Neuronal stem cell (in vitro differentiated cells): ENCODE measurements around the gene VTI1A.

ENCODE experiments used
- DNase-seq: peaks from one replicate; pipeline ENCODE4 v3.0.0-alpha.2; 2013; ENCODE audit warnings: low spot score
- H2AFZ ChIP-seq: one replicate; pipeline ENCODE4 v1.6.1; 2013; ENCODE audit warnings: mild to moderate bottlenecking, low read length, inconsistent platforms
- H2AK5ac ChIP-seq: 2 replicates; pipeline ENCODE4 v1.6.1; 2013; ENCODE audit warnings: low read depth, mild to moderate bottlenecking, inconsistent platforms, low read length, moderate library complexity, mixed read lengths
- H2BK120ac ChIP-seq: 2 replicates; pipeline ENCODE4 v1.6.1; 2013; ENCODE audit warnings: low read depth, mild to moderate bottlenecking, inconsistent platforms, low read length, moderate library complexity, mixed read lengths
- H2BK12ac ChIP-seq: one replicate; pipeline ENCODE4 v1.6.1; 2013; ENCODE audit warnings: low read length, inconsistent platforms
- H2BK15ac ChIP-seq: 2 replicates; pipeline ENCODE4 v1.6.1; 2013; ENCODE audit warnings: mild to moderate bottlenecking, low read length, inconsistent platforms, mixed read lengths
- H2BK5ac ChIP-seq: one replicate; pipeline ENCODE4 v1.6.1; 2013; ENCODE audit warnings: inconsistent platforms, mild to moderate bottlenecking, low read length, moderate library complexity
- H3K14ac ChIP-seq: one replicate; pipeline ENCODE4 v1.6.1; 2013; ENCODE audit warnings: low read length, inconsistent platforms
- H3K18ac ChIP-seq: 2 replicates; pipeline ENCODE4 v1.6.1; 2013; ENCODE audit warnings: low read length, inconsistent platforms
- H3K23ac ChIP-seq: 2 replicates; pipeline ENCODE4 v1.6.1; 2013; ENCODE audit warnings: low read depth, mild to moderate bottlenecking, mixed read lengths, low read length, inconsistent platforms; ENCODE audit not compliant: poor library complexity
- H3K27ac ChIP-seq: replicated peaks from 3 replicates; pipeline ENCODE4 v1.5.1; 2013; ENCODE audit warnings: low read length, inconsistent platforms
- H3K27me3 ChIP-seq, 3 experiments: 2 replicates each; pipeline ENCODE4 v1.6.1; 2013; ENCODE audit warnings: low read length in 3 of 3, mild to moderate bottlenecking in 2 of 3, inconsistent platforms in 1 of 3, low read depth in 1 of 3, mixed read lengths in 1 of 3, moderate library complexity in 1 of 3; ENCODE audit not compliant: control insufficient read depth in 3 of 3, insufficient read depth in 3 of 3
- H3K36me3 ChIP-seq, 2 donors: replicated peaks in 1 of 2; 2 replicates each; pipeline ENCODE4 v1.6.1; 2013; ENCODE audit warnings: low read length in 2 of 2; ENCODE audit not compliant: control insufficient read depth in 2 of 2, insufficient read depth in 2 of 2
- H3K4ac ChIP-seq: 2 replicates; pipeline ENCODE4 v1.6.1; 2013; ENCODE audit warnings: inconsistent platforms, mild to moderate bottlenecking, low read length, moderate library complexity
- H3K4me1 ChIP-seq, 2 donors: 1 replicate in 1 of 2; 2 replicates in 1 of 2; pipeline ENCODE4 v1.6.1; 2013; ENCODE audit warnings: low read length in 2 of 2, low read depth in 1 of 2; ENCODE audit not compliant: control insufficient read depth in 2 of 2, insufficient read depth in 1 of 2
- H3K4me2 ChIP-seq: one replicate; pipeline ENCODE4 v1.6.1; 2013; ENCODE audit warnings: mild to moderate bottlenecking, low read length, inconsistent platforms; ENCODE audit not compliant: insufficient read depth, poor library complexity, severe bottlenecking
- H3K4me3 ChIP-seq, 2 donors: 2 replicates each; pipeline ENCODE4 v1.5.1; 2013; ENCODE audit warnings: low read length in 2 of 2, mild to moderate bottlenecking in 2 of 2, inconsistent platforms in 1 of 2, moderate library complexity in 1 of 2
- H3K79me1 ChIP-seq: one replicate; pipeline ENCODE4 v1.6.1; 2013; ENCODE audit warnings: low read depth, mild to moderate bottlenecking, inconsistent platforms, low read length, moderate library complexity
- H3K9ac ChIP-seq: one replicate; pipeline ENCODE4 v1.6.1; 2013; ENCODE audit warnings: mild to moderate bottlenecking, low read depth, low read length, inconsistent platforms; ENCODE audit not compliant: poor library complexity
- H3K9me3 ChIP-seq, 2 donors: replicated peaks in 1 of 2; 2 replicates each; pipeline versions ENCODE3 to v1.6.1; 2013; ENCODE audit warnings: low read length in 2 of 2, mild to moderate bottlenecking in 2 of 2, inconsistent platforms in 1 of 2, low read depth in 1 of 2, mixed read lengths in 1 of 2, moderate library complexity in 1 of 2; ENCODE audit not compliant: control insufficient read depth in 2 of 2, insufficient read depth in 1 of 2
- H4K8ac ChIP-seq: one replicate; pipeline ENCODE4 v1.6.1; 2013; ENCODE audit warnings: low read depth, mild to moderate bottlenecking, inconsistent platforms, low read length, moderate library complexity
- H4K91ac ChIP-seq: one replicate; pipeline ENCODE4 v1.6.1; 2013; ENCODE audit warnings: low read length, low read depth, mild to moderate bottlenecking, inconsistent platforms; ENCODE audit not compliant: poor library complexity
- WGBS, 2 donors: extraction: QIAGEN DNeasy Blood & Tissue Kit; methylation state at CpG; one replicate each; pipeline ENCODE4 v1.1.7; 2013; ENCODE audit warnings: missing lambda C conversion rate in 2 of 2, mixed read lengths in 1 of 2; ENCODE audit not compliant: insufficient read length in 2 of 2, insufficient replicate concordance in 1 of 2; ENCODE audit errors: extremely low coverage in 2 of 2; 5-methylcytosine and 5-hydroxymethylcytosine counted together

The VTI1A gene

DNA sequence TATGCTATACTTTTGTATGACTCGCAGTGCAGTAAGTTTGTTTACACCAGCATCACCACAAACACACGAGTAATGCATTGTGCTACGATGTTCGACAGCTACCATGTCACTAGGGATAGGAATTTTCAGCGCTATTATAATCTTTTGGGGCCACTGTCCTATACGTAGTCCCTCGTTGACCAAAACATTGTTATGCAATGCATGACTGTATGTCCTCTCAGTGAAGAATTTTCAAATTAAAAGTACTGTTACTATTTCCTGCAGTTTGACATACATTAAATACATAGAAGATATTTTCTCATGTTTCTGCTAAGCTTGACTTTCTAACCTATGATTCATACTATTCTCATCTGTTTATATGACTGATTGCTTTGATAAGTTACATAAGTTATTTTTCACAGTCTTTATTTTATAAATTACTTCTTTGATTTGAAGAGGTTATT is 203.6 kb downstream of the VTI1A start:
- no peak overlapping the region for H3K4me3 ChIP-seq
- H3K18ac ChIP-seq: no peak overlapping the region
- H3K9me3 ChIP-seq: peaks cover 0 to 2% of the 10 kb centered on the region in 2 donors
- no CpG with 5 or more reads among the region's 7 CpGs for WGBS, 2 donors
- DNase-seq: no peak
- H3K4ac ChIP-seq: no peak overlapping the region
- H4K91ac ChIP-seq: no peak overlapping the region
- H2BK15ac ChIP-seq: no peak overlapping the region
- peaks cover 0 to 2% of the 10 kb centered on the region in 2 donors for H3K36me3 ChIP-seq
- no peak overlapping the region for H2BK12ac ChIP-seq
- H3K4me1 ChIP-seq: peaks cover 3 to 23% of the 10 kb centered on the region in 2 donors
- H4K8ac ChIP-seq: no peak overlapping the region
- H3K23ac ChIP-seq: no peak overlapping the region
- H2AK5ac ChIP-seq: no peak overlapping the region
- H3K79me1 ChIP-seq: peaks cover 2% of the 10 kb centered on the region
- H3K14ac ChIP-seq: no peak overlapping the region
- H3K9ac ChIP-seq: no peak overlapping the region
- H3K4me2 ChIP-seq: no peak overlapping the region
- H2AFZ ChIP-seq: no peak overlapping the region
- H2BK5ac ChIP-seq: no peak overlapping the region
- H3K27ac ChIP-seq: no peak overlapping the region
- H3K27me3 ChIP-seq: no peaks in the 10 kb centered on the region
- no peak overlapping the region for H2BK120ac ChIP-seq

DNA sequence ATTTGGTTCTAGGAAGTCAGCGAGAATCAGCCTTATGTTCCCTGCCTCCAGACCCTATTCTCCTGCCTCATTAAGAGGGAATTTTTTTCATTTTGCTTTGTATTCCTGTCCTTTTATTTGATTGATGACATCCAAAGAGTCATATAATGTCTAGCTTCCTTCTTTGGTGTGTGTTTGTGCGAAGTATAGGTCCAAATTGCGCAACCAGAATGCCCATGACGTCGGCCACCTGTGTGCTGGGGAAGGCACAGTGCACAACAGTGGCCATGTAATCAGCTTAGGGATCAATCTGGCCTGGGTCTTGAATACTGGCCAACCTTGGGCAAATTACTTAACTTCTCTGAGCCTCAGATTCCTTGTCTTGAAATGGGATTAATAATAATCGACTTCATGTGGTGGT is 206.2 kb downstream of the VTI1A start:
- no peaks in the 10 kb centered on the region for H3K27me3 ChIP-seq
- no peak overlapping the region for H2BK12ac ChIP-seq
- H2BK15ac ChIP-seq: no peak overlapping the region
- H3K9ac ChIP-seq: no peak overlapping the region
- no peak overlapping the region for H3K23ac ChIP-seq
- H3K14ac ChIP-seq: no peak overlapping the region
- H4K91ac ChIP-seq: no peak overlapping the region
- no peak overlapping the region for H3K4ac ChIP-seq
- DNase-seq: no peak
- H3K36me3 ChIP-seq: peaks cover 0 to 2% of the 10 kb centered on the region in 2 donors
- H2AFZ ChIP-seq: no peak overlapping the region
- H3K79me1 ChIP-seq: no peaks in the 10 kb centered on the region
- H4K8ac ChIP-seq: no peak overlapping the region
- H3K27ac ChIP-seq: no peak overlapping the region
- no peak overlapping the region for H3K4me3 ChIP-seq
- no peak overlapping the region for H2BK5ac ChIP-seq
- no peak overlapping the region for H3K18ac ChIP-seq
- no CpG with 5 or more reads among the region's 6 CpGs for WGBS, 2 donors
- peaks cover 0 to 2% of the 10 kb centered on the region in 2 donors for H3K9me3 ChIP-seq
- H2AK5ac ChIP-seq: peak overlapping the region; percentile 11
- H2BK120ac ChIP-seq: no peak overlapping the region
- H3K4me2 ChIP-seq: no peak overlapping the region
- peaks cover 5 to 21% of the 10 kb centered on the region in 2 donors for H3K4me1 ChIP-seq

DNA sequence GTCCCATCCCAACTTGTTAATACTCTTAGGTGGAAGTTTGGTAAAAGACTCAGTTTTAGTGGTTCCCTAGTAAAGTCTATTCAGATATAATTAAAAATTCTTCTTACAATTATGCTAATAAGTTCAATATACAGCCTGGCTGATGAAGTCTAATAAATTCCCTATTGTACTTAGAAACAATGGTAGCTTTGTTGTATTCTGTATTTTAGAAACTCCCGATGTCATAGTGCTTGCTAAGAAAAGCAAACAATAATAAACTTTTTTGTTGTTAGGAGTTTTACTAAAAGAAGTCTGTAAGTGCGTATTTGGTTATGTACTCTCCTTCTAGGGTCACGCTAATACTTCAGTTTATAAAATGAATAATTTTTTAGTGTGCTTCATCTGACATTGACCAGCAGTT is 206.8 kb downstream of the VTI1A start:
- Histone ChIP-seq H3K27me3 (no peaks in the 10 kb centered on the region), H4K8ac (no peak overlapping the region), H3K9me3 (peaks cover 0 to 2% of the 10 kb centered on the region in 2 donors), H3K9ac (no peak overlapping the region), H3K4me2 (no peak overlapping the region), H3K36me3 (peaks cover 0 to 2% of the 10 kb centered on the region in 2 donors), H3K23ac (no peak overlapping the region), H3K4ac (no peak overlapping the region), H3K18ac (no peak overlapping the region), H2AK5ac (no peak overlapping the region), H3K27ac (no peak overlapping the region), H2BK15ac (no peak overlapping the region), H3K14ac (no peak overlapping the region), H2BK120ac (no peak overlapping the region), H3K4me1 (peaks cover 7 to 16% of the 10 kb centered on the region in 2 donors), H2BK5ac (no peak overlapping the region), H2BK12ac (no peak overlapping the region), H4K91ac (no peak overlapping the region), H3K79me1 (no peaks in the 10 kb centered on the region), H2AFZ (no peak overlapping the region), H3K4me3 (no peak overlapping the region)
- no CpG with 5 or more reads among the region's 3 CpGs for WGBS, 2 donors
- no peak for DNase-seq

GRCh38 chr10:112654794-112655193 is 207.8 kb downstream of the VTI1A start:
- no CpG with 5 or more reads among the region's 3 CpGs for WGBS, 2 donors
- no peak overlapping the region for H2BK120ac ChIP-seq

More at GRCh38 chr10:112654794-112655193, 207.8 kb downstream of the VTI1A start:
- Histone ChIP-seq H2BK5ac (no peak overlapping the region), H2BK12ac (no peak overlapping the region), H3K4me3 (no peak overlapping the region), H4K91ac (no peak overlapping the region), H3K27me3 (no peaks in the 10 kb centered on the region), H3K4ac (no peak overlapping the region), H2AK5ac (no peak overlapping the region), H3K27ac (no peak overlapping the region), H3K4me1 (peaks cover 10 to 16% of the 10 kb centered on the region in 2 donors), H4K8ac (no peak overlapping the region), H3K79me1 (no peaks in the 10 kb centered on the region), H2AFZ (no peak overlapping the region), H3K9me3 (peaks cover 0 to 2% of the 10 kb centered on the region in 2 donors), H2BK15ac (no peak overlapping the region), H3K4me2 (no peak overlapping the region), H3K36me3 (peaks cover 0 to 2% of the 10 kb centered on the region in 2 donors), H3K18ac (no peak overlapping the region), H3K23ac (no peak overlapping the region), H3K14ac (no peak overlapping the region), H3K9ac (no peak overlapping the region)
- DNase-seq: no peak
